H1 (cell line): ENCODE data around the gene LLGL1. TPM values are rescaled to one million over a fixed set of nuclear protein-coding genes. Genes with fewer than 3 reads are reported as not detected.
A peak's percentile ranks its signal among the peaks of the same experiment; 100 is the strongest.

ENCODE experiments used
- CTCF ChIA-PET: fragments of 300-600 bp; sonication (Branson Sonifier 250); formaldehyde crosslinking; loops from one replicate; lab custom pipeline; 2021; ENCODE audit not compliant: partially characterized antibody; lab: Charles Lee
- POLR2A ChIA-PET: fragments of 300-600 bp; sonication (Branson Sonifier 250); formaldehyde crosslinking; loops from one replicate; lab custom pipeline; 2021; ENCODE audit warnings: inconsistent platforms; ENCODE audit not compliant: partially characterized antibody; lab: Charles Lee
- DNase-seq, 2 experiments: peaks; one replicate each; pipeline versions ENCODE4 v3.0.0 to v3.0.0-alpha.2; 2010 to 2022; ENCODE audit warnings: low spot score in 2 of 2, low read depth in 1 of 2, mixed read lengths in 1 of 2
- FAIRE-seq: peaks from 2 replicates; lab custom pipeline; 2011; peaks lifted over from hg19 to GRCh38; lab: Jason Lieb, UNC
- H2AFZ ChIP-seq: 2 replicates; pipeline ENCODE4 v1.8.1; 2012; ENCODE audit warnings: low read length, inconsistent platforms
- H2AK5ac ChIP-seq: 2 replicates; pipeline ENCODE4 v1.6.1; 2013; ENCODE audit warnings: low read depth, low read length
- H2BK120ac ChIP-seq: replicated peaks from 2 replicates; pipeline ENCODE3; 2013; ENCODE audit warnings: low read depth, low read length, inconsistent platforms
- H2BK12ac ChIP-seq: 2 replicates; pipeline ENCODE4 v1.6.1; 2013; ENCODE audit warnings: low read depth, low read length
- H2BK15ac ChIP-seq: 2 replicates; pipeline ENCODE4 v1.6.1; 2013; ENCODE audit warnings: low read length
- H2BK20ac ChIP-seq: 2 replicates; pipeline ENCODE4 v1.6.1; 2013; ENCODE audit warnings: low read length
- H2BK5ac ChIP-seq: 2 replicates; pipeline ENCODE4 v1.6.1; 2013; ENCODE audit warnings: low read depth, low read length
- H3K14ac ChIP-seq: 2 replicates; pipeline ENCODE4 v1.6.1; 2013; ENCODE audit warnings: inconsistent platforms; ENCODE audit not compliant: insufficient read length
- H3K18ac ChIP-seq: 2 replicates; pipeline ENCODE4 v1.6.1; 2013; ENCODE audit warnings: low read length; ENCODE audit errors: extremely low read depth
- H3K23ac ChIP-seq: 2 replicates; pipeline ENCODE4 v1.6.1; 2013; ENCODE audit warnings: inconsistent platforms; ENCODE audit not compliant: insufficient read length
- H3K23me2 ChIP-seq: 2 replicates; pipeline ENCODE4 v1.6.1; 2013; ENCODE audit warnings: low read depth, low read length
- H3K27ac ChIP-seq: 2 replicates; pipeline ENCODE4 v1.6.1; 2011; ENCODE audit warnings: low read depth, low read length, inconsistent platforms
- H3K27me3 ChIP-seq, 4 experiments: replicated peaks in 1 of 4; 1 replicate in 1 of 4; 2 replicates in 3 of 4; pipeline versions ENCODE4 v1.6.1 to v1.8.1; 2011 to 2013; ENCODE audit warnings: low read length in 3 of 4, mild to moderate bottlenecking in 3 of 4, inconsistent platforms in 2 of 4, mixed read lengths in 2 of 4, moderate library complexity in 1 of 4; ENCODE audit not compliant: control insufficient read depth in 3 of 4, insufficient read depth in 3 of 4; ENCODE audit errors: extremely low read depth in 1 of 4
- H3K36me3 ChIP-seq, 4 experiments: 2 replicates each; pipeline versions ENCODE4 v1.6.1 to v1.8.1; 2011 to 2013; ENCODE audit warnings: mild to moderate bottlenecking in 4 of 4, low read length in 3 of 4, moderate library complexity in 2 of 4, control low read depth in 1 of 4, inconsistent platforms in 1 of 4; ENCODE audit not compliant: insufficient read depth in 4 of 4, control insufficient read depth in 2 of 4
- H3K4ac ChIP-seq: replicated peaks from 2 replicates; pipeline ENCODE3; 2013; ENCODE audit warnings: low read length, low read depth, mixed read lengths, inconsistent platforms; ENCODE audit not compliant: insufficient read length
- H3K4me1 ChIP-seq, 4 experiments: replicated peaks in 1 of 4; 1 replicate in 1 of 4; 2 replicates in 3 of 4; pipeline versions ENCODE4 v1.6.1 to v1.8.1; 2011 to 2013; ENCODE audit warnings: low read length in 3 of 4, inconsistent platforms in 2 of 4, mixed read lengths in 1 of 4; ENCODE audit not compliant: insufficient read depth in 4 of 4, control insufficient read depth in 3 of 4
- H3K4me2 ChIP-seq, 2 experiments: 2 replicates each; pipeline versions ENCODE4 v1.6.1 to v1.8.1; 2011 to 2013; ENCODE audit warnings: low read depth in 2 of 2, low read length in 2 of 2, control low read depth in 1 of 2, inconsistent platforms in 1 of 2, mild to moderate bottlenecking in 1 of 2; ENCODE audit not compliant: insufficient read depth in 1 of 2
- H3K4me3 ChIP-seq, 4 experiments: fragments of 200-600, 300-600 bp in 1 of 4; sonication (generic), shearing (Covaris generic), sonication (Bioruptor Twin) in 1 of 4; 2 replicates each; pipeline versions ENCODE4 v1.5.1 to v1.8.1; 2011 to 2016; ENCODE audit warnings: low read length in 4 of 4, low read depth in 3 of 4, control low read depth in 2 of 4, inconsistent platforms in 2 of 4, mild to moderate bottlenecking in 2 of 4, mixed read lengths in 1 of 4, moderate library complexity in 1 of 4; ENCODE audit not compliant: insufficient read depth in 2 of 4; ENCODE audit errors: extremely low read depth in 1 of 4
- H3K56ac ChIP-seq: replicated peaks from 2 replicates; pipeline ENCODE3; 2013; ENCODE audit warnings: low read depth, mild to moderate bottlenecking, mixed read lengths, low read length, inconsistent platforms; ENCODE audit not compliant: insufficient read length
- H3K79me1 ChIP-seq: 2 replicates; pipeline ENCODE4 v1.6.1; 2013; ENCODE audit warnings: low read depth, low read length, control low read depth
- H3K79me2 ChIP-seq, 2 experiments: 2 replicates each; pipeline versions ENCODE4 v1.6.1 to v1.8.1; 2012 to 2013; ENCODE audit warnings: low read length in 2 of 2, mild to moderate bottlenecking in 2 of 2, inconsistent platforms in 1 of 2; ENCODE audit not compliant: insufficient read depth in 2 of 2, control insufficient read depth in 1 of 2
- H3K9ac ChIP-seq, 4 experiments: replicated peaks in 1 of 4; 1 replicate in 1 of 4; 2 replicates in 3 of 4; pipeline versions ENCODE4 v1.6.1 to v1.8.1; 2011 to 2013; ENCODE audit warnings: low read depth in 3 of 4, low read length in 3 of 4, control low read depth in 2 of 4, mild to moderate bottlenecking in 2 of 4, moderate library complexity in 2 of 4, inconsistent platforms in 1 of 4; ENCODE audit errors: extremely low read depth in 1 of 4
- H3K9me3 ChIP-seq, 2 experiments: 2 replicates each; pipeline versions ENCODE4 v1.6.1 to v1.8.1; 2012 to 2013; ENCODE audit warnings: mild to moderate bottlenecking in 2 of 2, moderate library complexity in 2 of 2, control low read depth in 1 of 2, inconsistent platforms in 1 of 2, low read depth in 1 of 2, low read length in 1 of 2, mixed read lengths in 1 of 2; ENCODE audit not compliant: insufficient read depth in 2 of 2
- H4K20me1 ChIP-seq, 2 experiments: replicated peaks in 1 of 2; 2 replicates each; pipeline versions ENCODE3 to v1.8.1; 2011 to 2013; ENCODE audit warnings: inconsistent platforms in 2 of 2, low read length in 2 of 2, mild to moderate bottlenecking in 1 of 2; ENCODE audit not compliant: insufficient read depth in 2 of 2, control insufficient read depth in 1 of 2
- H4K5ac ChIP-seq: 2 replicates; pipeline ENCODE4 v1.6.1; 2013; ENCODE audit warnings: low read length, low read depth, mixed read lengths, inconsistent platforms; ENCODE audit not compliant: insufficient read length
- H4K8ac ChIP-seq: 2 replicates; pipeline ENCODE4 v1.8.0; 2013; ENCODE audit warnings: mild to moderate bottlenecking, moderate library complexity, low read length, inconsistent platforms; ENCODE audit not compliant: insufficient read depth; ENCODE audit errors: extremely low read depth
- H4K91ac ChIP-seq: replicated peaks from 2 replicates; pipeline ENCODE3; 2013; ENCODE audit warnings: low read length, mixed read lengths, inconsistent platforms; ENCODE audit not compliant: insufficient read length
- BACH1 ChIP-seq: IDR thresholded peaks from 2 replicates; pipeline ENCODE4 v1.6.1; 2012; ENCODE audit warnings: low read length, improper control_type of control experiment
- CHD2 ChIP-seq: IDR thresholded peaks from 2 replicates; pipeline ENCODE4 v1.6.1; 2012; ENCODE audit warnings: low read length, improper control_type of control experiment
- EP300 ChIP-seq, 2 experiments: IDR thresholded peaks; 1 replicate in 1 of 2; 2 replicates in 1 of 2; pipeline ENCODE4 v1.6.1; 2011 to 2012; ENCODE audit warnings: low read depth in 2 of 2, low read length in 2 of 2, mild to moderate bottlenecking in 2 of 2, borderline replicate concordance in 1 of 2, inconsistent platforms in 1 of 2, moderate library complexity in 1 of 2
- GABPA ChIP-seq: IDR thresholded peaks from 2 replicates; pipeline ENCODE4 v1.6.1; 2011; ENCODE audit warnings: mild to moderate bottlenecking, low read length, moderate library complexity, borderline replicate concordance; ENCODE audit not compliant: insufficient read depth
- HDAC2 ChIP-seq, 2 experiments: fragments of 300-600 bp in 1 of 2; sonication (generic) in 1 of 2; IDR thresholded peaks; 2 replicates each; pipeline ENCODE4 v1.6.1; 2011 to 2012; ENCODE audit warnings: low read depth in 2 of 2, low read length in 2 of 2, mild to moderate bottlenecking in 2 of 2, moderate library complexity in 2 of 2, borderline replicate concordance in 1 of 2, inconsistent platforms in 1 of 2
- JUN ChIP-seq: IDR thresholded peaks from 2 replicates; pipeline ENCODE4 v1.6.1; 2011; ENCODE audit warnings: low read depth, mild to moderate bottlenecking, improper control_type of control experiment, low read length
- POU5F1 ChIP-seq: IDR thresholded peaks from 2 replicates; pipeline ENCODE4 v1.6.1; 2011; ENCODE audit warnings: low read depth, mild to moderate bottlenecking, low read length, moderate library complexity
- RNF2 ChIP-seq: fragments of 200-900, 300-1000 bp; sonication (generic); IDR thresholded peaks from 2 replicates; pipeline ENCODE4 v1.7.1; 2016; ENCODE audit warnings: borderline replicate concordance, low read depth, mild to moderate bottlenecking, antibody characterized with exemption, low read length; ENCODE audit not compliant: poor library complexity, severe bottlenecking; ENCODE audit errors: missing control alignments
- RXRA ChIP-seq: IDR thresholded peaks from 2 replicates; pipeline ENCODE4 v1.6.1; 2011; ENCODE audit warnings: low read depth, mild to moderate bottlenecking, low read length, moderate library complexity; ENCODE audit not compliant: insufficient read depth
- YY1 ChIP-seq: IDR thresholded peaks from 2 replicates; pipeline ENCODE4 v1.6.1; 2011; ENCODE audit warnings: low read depth, mild to moderate bottlenecking, low read length
- WGBS, 2 experiments: shearing (Covaris generic) in 1 of 2; methylation state at CpG; one replicate each; pipeline versions ENCODE4 v1.1.6 to v1.1.7; 2013 to 2015; ENCODE audit warnings: low lambda C conversion rate in 2 of 2, mixed read lengths in 2 of 2, inconsistent platforms in 1 of 2, low coverage in 1 of 2, missing lambda C conversion rate in 1 of 2; ENCODE audit not compliant: insufficient replicate concordance in 2 of 2, insufficient coverage in 1 of 2, insufficient read length in 1 of 2; ENCODE audit errors: extremely low coverage in 1 of 2, missing lambda C conversion rate in 1 of 2; 5-methylcytosine and 5-hydroxymethylcytosine counted together
- polyA plus RNA-seq, 7 experiments: library from polyadenylated mRNA; depleted of rRNA in 3 of 7; stranded (reverse) in 5 of 7; unstranded in 2 of 7; fragments of >200 nt in 5 of 7; fragments of 200-250 nt in 2 of 7; gene quantifications; 1 replicate in 5 of 7; 2 replicates in 1 of 7; 4 replicates in 1 of 7; pipeline versions ENCODE4 v1.2.1 to v1.2.3, GENCODE V29; 2011 to 2013; ENCODE audit warnings: missing spikeins in 2 of 7, mixed read lengths in 2 of 7
- total RNA-seq: library from RNA; stranded (reverse); fragmentation: NEBNext Ultra II Directional; extraction: Animal tissue kit (Norgen Biotek cat#: 25700); gene quantifications from 2 replicates; pipeline ENCODE4 v1.2.1, GENCODE V29; 2021

The LLGL1 gene
- total and polyA plus RNA-seq, 2 of the 8 experiments (the other 6 are each of a cell fraction or from before 2014, with no cell fraction given), result 71.3 to 107 TPM

GRCh38 chr17:18183334-18184142 is 41.9 kb upstream of the LLGL1 start, which contains the start of gene ALKBH5:
ALKBH5 (plus strand) TSS chr17:18183828; CDS start chr17:18184244, 416 bp downstream.
- H3K36me3 ChIP-seq, result peaks cover 3 to 17% (median 6%) of the 10 kb centered on the region in 4 experiments; a peak in 5 of 8 replicates
- H3K27ac ChIP-seq, result peak within 1 kb of the TSS; percentile 90
- H2AFZ ChIP-seq, result peak within 1 kb of the TSS; percentile 53; the same call in 1 of the 2 replicates
- H3K14ac ChIP-seq, result no peak within 1 kb of the TSS
- peaks cover 5 to 25% (median 8%) of the 10 kb centered on the region in 4 experiments; a peak in 6 of 7 replicates for H3K4me1 ChIP-seq
- H2BK15ac ChIP-seq, result no peak within 1 kb of the TSS
- peak within 1 kb of the TSS; percentile 98 for H4K5ac ChIP-seq
- no peak within 1 kb of the TSS for H2BK120ac ChIP-seq
- H3K23ac ChIP-seq, result no peak within 1 kb of the TSS
- CTCF ChIA-PET, result interaction anchor here (1.1 to 4.8 kb wide), 5 partner anchors 10 to 42 kb away, joined by 4 to 53 read pairs (median 9); no protein-coding TSS in a partner anchor
- 1% methylated on average over 85 of the region's 98 CpGs; no CpG with 5 or more reads in 1 of the 2 experiments for WGBS, 2 experiments
- H3K4me2 ChIP-seq, result peak within 1 kb of the TSS; percentile 68 to 99
- H2AK5ac ChIP-seq, result no peak within 1 kb of the TSS
- H4K91ac ChIP-seq, result peak within 1 kb of the TSS; percentile 92
- peak within 1 kb of the TSS; percentile 70 for H3K4ac ChIP-seq
- peaks cover 37 to 43% of the 10 kb centered on the region in 2 experiments for H3K79me2 ChIP-seq
- POLR2A ChIA-PET, result interaction anchor here (0.8 to 6.1 kb wide), 31 partner anchors 9 to 179 kb away, joined by 3 to 43 read pairs (median 6); partner anchors contain the start of genes LLGL1, SHMT1, SMCR8 and TOP3A
- H3K9ac ChIP-seq, result peak within 1 kb of the TSS; percentile 61 to 88 (median 82)
- H3K9me3 ChIP-seq, result no peaks in the 10 kb centered on the region
- H2BK12ac ChIP-seq, result 0 out of 2 replicates have a peak within 1 kb of the TSS, but pooled peaks have one; percentile 71
- peak within 1 kb of the TSS; percentile 92 for H4K8ac ChIP-seq
- no peak within 1 kb of the TSS for H2BK20ac ChIP-seq
- FAIRE-seq (peak; percentile 63), DNase-seq (peak; percentile 94 to 95)
- peak within 1 kb of the TSS; percentile 100 for H3K18ac ChIP-seq
- peak within 1 kb of the TSS; percentile 90 for H3K56ac ChIP-seq
- peak within 1 kb of the TSS; percentile 52 to 87 (median 80) for H3K4me3 ChIP-seq
- H2BK5ac ChIP-seq, result peak within 1 kb of the TSS; percentile 97
- peaks cover 18% of the 10 kb centered on the region for H3K23me2 ChIP-seq
- peaks cover 25 to 33% of the 10 kb centered on the region in 2 experiments for H4K20me1 ChIP-seq
- peaks cover 25% of the 10 kb centered on the region for H3K79me1 ChIP-seq
- no peaks in the 10 kb centered on the region for H3K27me3 ChIP-seq
- TF ChIP-seq YY1 (no peak), RNF2 (no peak), EP300 (IDR thresholded peaks at IDR 0.05; ENCODE audit: borderline replicate concordance in 1 of 2, low read depth in 2 of 2, low read length in 2 of 2) (peak in 1 of 2 experiments; percentile 32; a peak in 1 of 3 replicates), JUN (no peak), HDAC2 (IDR thresholded peaks at IDR 0.05; ENCODE audit: borderline replicate concordance in 1 of 2, low read depth in 2 of 2, low read length in 2 of 2) (peak in 1 of 2 experiments; percentile 68; a peak in 2 of 4 replicates), RXRA (no peak), CHD2 (peak; percentile 86), BACH1 (no peak), GABPA (0 out of 2 replicates have a peak, but pooled peaks have one; percentile 10), POU5F1 (no peak)
